H1 (cell line): ENCODE measurements around the gene ALG1. TPM values are rescaled to one million over a fixed set of nuclear protein-coding genes. Genes with fewer than 3 reads are reported as not detected.
A peak's percentile ranks its signal among the peaks of the same experiment; 100 is the strongest.

Experiments
- GTF2F1 ChIP-seq: IDR thresholded peaks from 2 replicates; pipeline ENCODE4 v1.6.1; 2012; ENCODE audit warnings: low read depth, low read length, improper control_type of control experiment, borderline replicate concordance
- POU5F1 ChIP-seq: IDR thresholded peaks from 2 replicates; pipeline ENCODE4 v1.6.1; 2011; ENCODE audit warnings: low read depth, mild to moderate bottlenecking, low read length, moderate library complexity
- RNF2 ChIP-seq: fragments of 200-900, 300-1000 bp; sonication (generic); IDR thresholded peaks from 2 replicates; pipeline ENCODE4 v1.7.1; 2016; ENCODE audit warnings: borderline replicate concordance, low read depth, mild to moderate bottlenecking, antibody characterized with exemption, low read length; ENCODE audit not compliant: poor library complexity, severe bottlenecking; ENCODE audit errors: missing control alignments
- SP1 ChIP-seq: IDR thresholded peaks from 2 replicates; pipeline ENCODE4 v1.6.1; 2011; ENCODE audit warnings: low read depth, low read length
- polyA plus RNA-seq, 7 experiments: library from polyadenylated mRNA; depleted of rRNA in 3 of 7; stranded (reverse) in 5 of 7; unstranded in 2 of 7; fragments of >200 nt in 5 of 7; fragments of 200-250 nt in 2 of 7; gene quantifications; 1 replicate in 5 of 7; 2 replicates in 1 of 7; 4 replicates in 1 of 7; pipeline versions ENCODE4 v1.2.1 to v1.2.3, GENCODE V29; 2011 to 2013; ENCODE audit warnings: missing spikeins in 2 of 7, mixed read lengths in 2 of 7
- total RNA-seq: library from RNA; stranded (reverse); fragmentation: NEBNext Ultra II Directional; extraction: Animal tissue kit (Norgen Biotek cat#: 25700); gene quantifications from 2 replicates; pipeline ENCODE4 v1.2.1, GENCODE V29; 2021
- TF ChIP-seq, protein P1 (sequence below): IDR thresholded peaks from 2 replicates; pipeline ENCODE4 v1.6.1; 2011; ENCODE audit warnings: low read length, improper control_type of control experiment
- TF ChIP-seq, protein P2 (sequence below), 3 experiments: IDR thresholded peaks; 1 replicate in 2 of 3; 2 replicates in 1 of 3; pipeline versions ENCODE4 v1.5.1 to v1.6.1; 2011; ENCODE audit warnings: low read length in 3 of 3, mild to moderate bottlenecking in 3 of 3, inconsistent platforms in 2 of 3, low read depth in 1 of 3, moderate library complexity in 1 of 3; ENCODE audit not compliant: insufficient read depth in 1 of 3; ENCODE audit errors: control extremely low read depth in 1 of 3

Gene ALG1
- total and polyA plus RNA-seq, 2 of the 8 experiments (the other 6 are each of a cell fraction or from before 2014, with no cell fraction given): 34.8 to 46.5 TPM

DNA sequence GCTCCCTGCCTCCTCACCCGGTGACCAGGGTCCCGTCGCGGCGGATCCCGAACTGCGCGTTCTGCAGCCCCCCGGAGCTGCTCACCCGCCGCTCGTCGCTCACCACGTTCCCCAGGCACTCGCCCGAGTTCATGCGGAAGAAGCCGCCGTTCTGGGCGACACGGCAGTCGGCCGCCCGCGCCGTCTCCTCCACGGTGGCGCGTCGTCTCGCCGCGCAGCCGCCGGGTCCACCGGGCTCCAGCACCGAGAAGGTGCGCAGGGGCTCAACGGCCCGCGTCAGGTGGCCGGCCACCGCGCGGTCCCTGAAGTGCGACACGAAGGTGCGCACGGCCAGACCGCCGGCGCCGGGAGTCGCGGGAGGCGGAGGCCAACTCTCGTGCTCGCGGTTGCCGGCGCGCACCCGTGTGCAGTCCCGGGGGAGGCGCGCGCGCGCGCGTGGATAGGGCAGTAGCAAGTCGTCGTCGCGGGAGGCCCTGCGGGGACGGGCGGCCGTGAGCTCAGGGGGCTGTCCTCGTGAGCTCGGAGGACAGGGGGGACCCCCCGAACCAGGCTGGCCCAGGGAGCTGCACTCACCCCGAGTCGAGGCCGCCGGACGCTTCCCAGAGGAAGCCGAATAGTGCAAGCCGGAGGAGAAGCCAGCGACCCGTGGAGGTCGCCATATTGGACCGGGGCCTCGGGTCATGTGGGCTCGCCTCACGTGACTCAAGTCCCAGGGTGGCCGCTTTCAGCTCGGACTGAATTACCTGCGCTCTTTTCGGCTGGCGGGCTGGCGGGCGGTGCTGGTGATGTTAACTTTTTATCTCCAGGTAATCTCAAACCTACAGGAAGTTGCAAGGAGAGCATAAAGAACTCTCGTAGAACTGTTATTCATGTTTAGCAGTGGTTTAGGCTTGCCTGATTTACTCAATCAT is 38.1 kb upstream of the ALG1 start, which contains the start of gene NAGPA (continued):
- TF ChIP-seq, protein P1, sequence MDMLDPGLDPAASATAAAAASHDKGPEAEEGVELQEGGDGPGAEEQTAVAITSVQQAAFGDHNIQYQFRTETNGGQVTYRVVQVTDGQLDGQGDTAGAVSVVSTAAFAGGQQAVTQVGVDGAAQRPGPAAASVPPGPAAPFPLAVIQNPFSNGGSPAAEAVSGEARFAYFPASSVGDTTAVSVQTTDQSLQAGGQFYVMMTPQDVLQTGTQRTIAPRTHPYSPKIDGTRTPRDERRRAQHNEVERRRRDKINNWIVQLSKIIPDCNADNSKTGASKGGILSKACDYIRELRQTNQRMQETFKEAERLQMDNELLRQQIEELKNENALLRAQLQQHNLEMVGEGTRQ: peak; percentile 100
- TF ChIP-seq RNF2 (no peak), SP1 (peak; percentile 14; the same call in 1 of the 2 replicates), POU5F1 (0 out of 2 replicates have a peak, but pooled peaks have one; percentile 19), GTF2F1 (no peak; the same call in 1 of the 2 replicates)
- TF ChIP-seq, protein P2, sequence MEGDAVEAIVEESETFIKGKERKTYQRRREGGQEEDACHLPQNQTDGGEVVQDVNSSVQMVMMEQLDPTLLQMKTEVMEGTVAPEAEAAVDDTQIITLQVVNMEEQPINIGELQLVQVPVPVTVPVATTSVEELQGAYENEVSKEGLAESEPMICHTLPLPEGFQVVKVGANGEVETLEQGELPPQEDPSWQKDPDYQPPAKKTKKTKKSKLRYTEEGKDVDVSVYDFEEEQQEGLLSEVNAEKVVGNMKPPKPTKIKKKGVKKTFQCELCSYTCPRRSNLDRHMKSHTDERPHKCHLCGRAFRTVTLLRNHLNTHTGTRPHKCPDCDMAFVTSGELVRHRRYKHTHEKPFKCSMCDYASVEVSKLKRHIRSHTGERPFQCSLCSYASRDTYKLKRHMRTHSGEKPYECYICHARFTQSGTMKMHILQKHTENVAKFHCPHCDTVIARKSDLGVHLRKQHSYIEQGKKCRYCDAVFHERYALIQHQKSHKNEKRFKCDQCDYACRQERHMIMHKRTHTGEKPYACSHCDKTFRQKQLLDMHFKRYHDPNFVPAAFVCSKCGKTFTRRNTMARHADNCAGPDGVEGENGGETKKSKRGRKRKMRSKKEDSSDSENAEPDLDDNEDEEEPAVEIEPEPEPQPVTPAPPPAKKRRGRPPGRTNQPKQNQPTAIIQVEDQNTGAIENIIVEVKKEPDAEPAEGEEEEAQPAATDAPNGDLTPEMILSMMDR (IDR thresholded peaks at IDR 0.05; ENCODE audit: control extremely low read depth in 1 of 3, insufficient read depth in 1 of 3, low read depth in 1 of 3, low read length in 3 of 3): no peak
